A673 (cell line): ENCODE results near the gene NSG2.

Experiments
- EZH2 ChIP-seq: fragments of 200-600 bp; sonication (generic); IDR thresholded peaks from 2 replicates; pipeline ENCODE4 v1.6.1; 2017; ENCODE audit warnings: borderline replicate concordance, low read depth, mild to moderate bottlenecking, mixed read lengths, antibody characterized with exemption, low read length; ENCODE audit not compliant: poor library complexity, severe bottlenecking
- TF ChIP-seq, protein P1 (sequence below): fragments of 300-800, 200-600 bp; sonication (generic); conservative IDR thresholded peaks from 2 replicates; pipeline ENCODE4 v1.5.1; 2017; ENCODE audit warnings: low read depth, mild to moderate bottlenecking, antibody characterized with exemption, low read length, moderate library complexity, mixed read lengths

DNA sequence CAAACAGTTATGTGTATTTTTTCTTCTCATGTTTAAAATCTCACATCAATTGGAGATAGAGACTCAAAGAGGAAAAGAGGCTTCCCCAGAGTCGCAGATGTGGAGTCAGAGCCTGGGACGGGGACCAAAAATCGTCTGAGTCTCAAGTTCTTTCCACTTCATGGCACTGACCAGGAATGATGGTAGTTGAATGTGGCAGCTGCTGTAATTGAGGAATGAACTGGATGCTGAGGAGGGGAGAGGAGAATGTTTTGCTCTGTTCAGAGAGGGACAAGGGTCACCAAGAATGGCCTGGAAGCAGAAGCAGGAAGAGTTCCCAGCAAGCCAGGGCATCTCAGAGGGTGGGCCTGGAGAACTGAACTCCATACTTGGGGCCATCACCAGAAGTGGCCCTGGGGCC, 103.9 kb downstream of the NSG2 start:
- TF ChIP-seq EZH2, result no peak
- TF ChIP-seq, protein P1, sequence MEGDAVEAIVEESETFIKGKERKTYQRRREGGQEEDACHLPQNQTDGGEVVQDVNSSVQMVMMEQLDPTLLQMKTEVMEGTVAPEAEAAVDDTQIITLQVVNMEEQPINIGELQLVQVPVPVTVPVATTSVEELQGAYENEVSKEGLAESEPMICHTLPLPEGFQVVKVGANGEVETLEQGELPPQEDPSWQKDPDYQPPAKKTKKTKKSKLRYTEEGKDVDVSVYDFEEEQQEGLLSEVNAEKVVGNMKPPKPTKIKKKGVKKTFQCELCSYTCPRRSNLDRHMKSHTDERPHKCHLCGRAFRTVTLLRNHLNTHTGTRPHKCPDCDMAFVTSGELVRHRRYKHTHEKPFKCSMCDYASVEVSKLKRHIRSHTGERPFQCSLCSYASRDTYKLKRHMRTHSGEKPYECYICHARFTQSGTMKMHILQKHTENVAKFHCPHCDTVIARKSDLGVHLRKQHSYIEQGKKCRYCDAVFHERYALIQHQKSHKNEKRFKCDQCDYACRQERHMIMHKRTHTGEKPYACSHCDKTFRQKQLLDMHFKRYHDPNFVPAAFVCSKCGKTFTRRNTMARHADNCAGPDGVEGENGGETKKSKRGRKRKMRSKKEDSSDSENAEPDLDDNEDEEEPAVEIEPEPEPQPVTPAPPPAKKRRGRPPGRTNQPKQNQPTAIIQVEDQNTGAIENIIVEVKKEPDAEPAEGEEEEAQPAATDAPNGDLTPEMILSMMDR, result no peak
